Mesenchymal stem cell (in vitro differentiated cells and primary cell): ENCODE measurements around the gene NIM1K.

Experiments used
- DNase-seq: peaks from one replicate; pipeline ENCODE4 v3.0.0-alpha.2; 2013
- H2AFZ ChIP-seq: one replicate; pipeline ENCODE4 v1.6.1; 2013; ENCODE audit warnings: low read depth, mild to moderate bottlenecking, control low read depth, inconsistent platforms, low read length, moderate library complexity
- H2AK5ac ChIP-seq: 2 replicates; pipeline ENCODE4 v1.6.1; 2013; ENCODE audit warnings: low read length, moderate library complexity, mild to moderate bottlenecking, inconsistent platforms; ENCODE audit not compliant: severe bottlenecking
- H2BK120ac ChIP-seq: one replicate; pipeline ENCODE4 v1.6.1; 2013; ENCODE audit warnings: low read depth, mild to moderate bottlenecking, inconsistent platforms, low read length, moderate library complexity
- H2BK12ac ChIP-seq, 2 experiments: one replicate each; pipeline ENCODE4 v1.6.1; 2013; ENCODE audit warnings: inconsistent platforms in 2 of 2, low read length in 2 of 2, mild to moderate bottlenecking in 2 of 2, moderate library complexity in 2 of 2, control low read depth in 1 of 2
- H2BK15ac ChIP-seq: one replicate; pipeline ENCODE4 v1.6.1; 2013; ENCODE audit warnings: mild to moderate bottlenecking, low read depth, inconsistent platforms; ENCODE audit not compliant: poor library complexity, severe bottlenecking
- H2BK5ac ChIP-seq: 2 replicates; pipeline ENCODE4 v1.6.1; 2013; ENCODE audit warnings: low read depth, mild to moderate bottlenecking, low read length, control low read depth, inconsistent platforms; ENCODE audit not compliant: poor library complexity, severe bottlenecking
- H3K14ac ChIP-seq, 2 experiments: one replicate each; pipeline ENCODE4 v1.6.1; 2013; ENCODE audit warnings: inconsistent platforms in 2 of 2, low read length in 2 of 2, control low read depth in 1 of 2, mild to moderate bottlenecking in 1 of 2, moderate library complexity in 1 of 2
- H3K18ac ChIP-seq, 2 experiments: one replicate each; pipeline ENCODE4 v1.6.1; 2013; ENCODE audit warnings: inconsistent platforms in 2 of 2, low read length in 2 of 2, control low read depth in 1 of 2, low read depth in 1 of 2, mild to moderate bottlenecking in 1 of 2
- H3K23ac ChIP-seq, 2 experiments: one replicate each; pipeline ENCODE4 v1.6.1; 2013; ENCODE audit warnings: inconsistent platforms in 2 of 2, low read length in 2 of 2, mild to moderate bottlenecking in 2 of 2, moderate library complexity in 2 of 2, control low read depth in 1 of 2
- H3K27ac ChIP-seq: 2 replicates; pipeline ENCODE4 v1.5.1; 2013; ENCODE audit warnings: mild to moderate bottlenecking, moderate library complexity, low read length, control low read depth, inconsistent platforms; ENCODE audit not compliant: poor library complexity, severe bottlenecking
- H3K27me3 ChIP-seq, 2 experiments: 2 replicates each; pipeline versions ENCODE4 v1.6.1 to v1.7.0; 2013; ENCODE audit warnings: low read length in 2 of 2, mild to moderate bottlenecking in 2 of 2, moderate library complexity in 2 of 2, control low read depth in 1 of 2, inconsistent platforms in 1 of 2; ENCODE audit not compliant: control insufficient read depth in 1 of 2, insufficient read depth in 1 of 2
- H3K36me3 ChIP-seq, 2 experiments: 2 replicates each; pipeline versions ENCODE4 v1.6.1 to v1.7.0; 2013; ENCODE audit warnings: low read length in 2 of 2, control low read depth in 1 of 2, inconsistent platforms in 1 of 2, low read depth in 1 of 2, mild to moderate bottlenecking in 1 of 2; ENCODE audit not compliant: insufficient read depth in 2 of 2, control insufficient read depth in 1 of 2
- H3K4ac ChIP-seq, 2 experiments: one replicate each; pipeline ENCODE4 v1.6.1; 2013; ENCODE audit warnings: inconsistent platforms in 2 of 2, low read length in 2 of 2, mild to moderate bottlenecking in 2 of 2, moderate library complexity in 2 of 2, control low read depth in 1 of 2, low read depth in 1 of 2
- H3K4me1 ChIP-seq: 2 replicates; pipeline ENCODE4 v1.6.1; 2013; ENCODE audit warnings: low read depth, low read length, control low read depth; ENCODE audit not compliant: control insufficient read depth, insufficient read depth
- H3K4me2 ChIP-seq: 2 replicates; pipeline ENCODE4 v1.6.1; 2013; ENCODE audit warnings: low read length, mild to moderate bottlenecking, inconsistent platforms; ENCODE audit not compliant: poor library complexity, severe bottlenecking
- H3K4me3 ChIP-seq, 2 experiments: 2 replicates each; pipeline versions ENCODE4 v1.5.1 to v1.7.0; 2013; ENCODE audit warnings: low read length in 2 of 2, mild to moderate bottlenecking in 2 of 2, control low read depth in 1 of 2, low read depth in 1 of 2; ENCODE audit not compliant: insufficient read depth in 1 of 2
- H3K79me1 ChIP-seq: replicated peaks from 2 replicates; pipeline ENCODE4 v1.6.1; 2013; ENCODE audit warnings: mild to moderate bottlenecking, control low read depth, low read length, inconsistent platforms; ENCODE audit not compliant: poor library complexity, severe bottlenecking
- H3K9ac ChIP-seq: 2 replicates; pipeline ENCODE4 v1.7.0; 2013; ENCODE audit warnings: mild to moderate bottlenecking, low read length, moderate library complexity
- H3K9me3 ChIP-seq: 2 replicates; pipeline ENCODE4 v1.7.0; 2013; ENCODE audit warnings: mild to moderate bottlenecking, low read length; ENCODE audit not compliant: control insufficient read depth
- H4K8ac ChIP-seq: one replicate; pipeline ENCODE4 v1.6.1; 2013; ENCODE audit warnings: inconsistent platforms, mild to moderate bottlenecking, low read length, moderate library complexity
- H4K91ac ChIP-seq: one replicate; pipeline ENCODE4 v1.6.1; 2013; ENCODE audit warnings: mild to moderate bottlenecking, low read length, inconsistent platforms
- WGBS: methylation state at CpG from one replicate; pipeline ENCODE4 v1.1.7; 2013; ENCODE audit warnings: mixed read lengths; 5-methylcytosine and 5-hydroxymethylcytosine counted together

Gene NIM1K

DNA sequence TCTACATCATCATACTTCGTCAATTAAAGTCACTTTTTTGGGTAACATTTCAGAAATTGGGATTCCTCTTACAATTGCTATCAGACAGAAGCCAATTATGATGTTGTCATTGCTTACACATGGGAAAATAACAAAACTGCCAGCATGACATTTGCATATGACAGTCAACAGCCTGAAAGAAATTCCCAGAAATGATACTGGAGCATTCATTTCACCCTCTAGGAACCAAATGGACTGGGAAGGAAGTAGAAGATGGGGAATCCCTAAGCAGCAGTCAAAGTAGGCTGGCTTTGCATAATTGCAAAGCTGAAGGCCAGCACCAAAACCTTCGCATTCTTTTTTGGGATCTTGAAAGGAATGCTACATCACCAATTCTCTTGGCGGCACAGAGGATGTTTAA is 110.5 kb downstream of the NIM1K start:
- no peak overlapping the region for H3K4me2 ChIP-seq
- H3K4me3 ChIP-seq: no peak overlapping the region
- peaks cover 4 to 73% of the 10 kb centered on the region in 2 experiments for H3K36me3 ChIP-seq
- H4K8ac ChIP-seq: no peak overlapping the region
- no peaks in the 10 kb centered on the region for H3K27me3 ChIP-seq
- no peak overlapping the region for H2BK15ac ChIP-seq
- no peak overlapping the region for H3K23ac ChIP-seq
- H3K27ac ChIP-seq: no peak overlapping the region
- no peak overlapping the region for H2AFZ ChIP-seq
- H3K4me1 ChIP-seq: no peaks in the 10 kb centered on the region
- H2BK5ac ChIP-seq: no peak overlapping the region
- peaks cover 3% of the 10 kb centered on the region for H3K79me1 ChIP-seq
- H3K9ac ChIP-seq: no peak overlapping the region
- no peak overlapping the region for H4K91ac ChIP-seq
- H2BK12ac ChIP-seq: no peak overlapping the region
- H2AK5ac ChIP-seq: no peak overlapping the region
- no peaks in the 10 kb centered on the region for H3K9me3 ChIP-seq
- H2BK120ac ChIP-seq: no peak overlapping the region
- WGBS: 97% methylated on average over 3 of the region's 3 CpGs
- H3K14ac ChIP-seq: no peak overlapping the region
- H3K4ac ChIP-seq: no peak overlapping the region
- no peak for DNase-seq
- peak overlapping the region in 1 of 2 experiments; percentile 33 for H3K18ac ChIP-seq

DNA sequence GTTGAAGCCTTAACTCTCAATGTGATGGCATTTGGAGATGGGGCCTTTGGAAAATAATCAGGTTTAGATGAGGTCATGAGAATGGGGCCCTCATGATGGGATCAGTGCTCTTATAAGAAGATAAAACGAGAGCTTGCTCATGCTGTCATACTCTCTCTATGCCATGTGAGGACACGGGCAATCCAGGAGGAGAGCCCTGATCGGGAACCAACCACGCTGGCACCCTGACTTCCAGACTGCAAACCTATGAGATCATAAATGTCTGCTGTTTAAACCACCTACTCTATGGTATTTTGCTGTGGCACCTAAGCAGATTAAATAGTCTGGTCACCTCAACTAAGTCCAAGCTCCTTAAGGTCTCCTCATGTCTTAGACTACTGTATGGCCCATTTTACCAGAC is 111.2 kb downstream of the NIM1K start:
- Histone ChIP-seq H4K91ac (no peak overlapping the region), H3K27me3 (no peaks in the 10 kb centered on the region), H2BK12ac (no peak overlapping the region), H3K27ac (no peak overlapping the region), H3K4ac (no peak overlapping the region), H2BK120ac (no peak overlapping the region), H3K4me3 (no peak overlapping the region), H2BK5ac (no peak overlapping the region), H3K14ac (no peak overlapping the region), H3K79me1 (peaks cover 2% of the 10 kb centered on the region), H3K9me3 (no peaks in the 10 kb centered on the region), H3K23ac (no peak overlapping the region), H4K8ac (no peak overlapping the region), H3K4me1 (no peaks in the 10 kb centered on the region), H3K9ac (no peak overlapping the region), H3K18ac (no peak overlapping the region), H2BK15ac (no peak overlapping the region), H3K4me2 (no peak overlapping the region), H2AK5ac (no peak overlapping the region), H2AFZ (no peak overlapping the region), H3K36me3 (peaks cover 3 to 71% of the 10 kb centered on the region in 2 experiments)
- 91% methylated on average over 4 of the region's 4 CpGs for WGBS
- no peak for DNase-seq

DNA sequence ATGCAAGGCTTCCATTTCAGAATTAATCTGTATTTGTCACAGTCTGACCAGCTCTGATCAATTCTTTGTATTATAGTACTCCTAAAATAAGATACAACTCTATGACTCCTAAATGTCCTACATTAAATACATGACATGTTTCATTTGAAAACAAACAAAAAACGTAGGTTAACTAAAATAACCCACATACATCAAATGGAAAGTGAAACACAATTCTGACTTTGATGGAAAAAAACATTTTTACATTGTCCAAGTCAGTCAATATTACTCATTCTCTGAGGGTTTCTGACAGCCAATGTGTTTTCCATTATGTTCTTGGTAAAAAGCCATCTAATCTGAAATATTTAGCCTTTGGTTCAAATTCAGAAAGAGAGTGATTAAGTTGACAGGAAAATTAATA is 112.5 kb downstream of the NIM1K start:
- Histone ChIP-seq H3K23ac (no peak overlapping the region), H4K8ac (no peak overlapping the region), H2BK15ac (no peak overlapping the region), H3K4ac (no peak overlapping the region), H3K9ac (peak overlapping the region; percentile 69), H2AK5ac (no peak overlapping the region), H3K36me3 (peaks cover 3 to 67% of the 10 kb centered on the region in 2 experiments), H2BK5ac (no peak overlapping the region), H3K14ac (no peak overlapping the region), H2AFZ (no peak overlapping the region), H2BK120ac (no peak overlapping the region), H3K18ac (no peak overlapping the region), H3K27ac (no peak overlapping the region), H3K4me1 (peaks cover 4% of the 10 kb centered on the region), H2BK12ac (no peak overlapping the region), H4K91ac (no peak overlapping the region), H3K27me3 (no peaks in the 10 kb centered on the region), H3K79me1 (no peaks in the 10 kb centered on the region), H3K4me2 (no peak overlapping the region), H3K4me3 (peak overlapping the region in 1 of 2 experiments; percentile 62), H3K9me3 (no peaks in the 10 kb centered on the region)
- DNase-seq: no peak
- WGBS: 88% methylated on average over 1 of the region's 1 CpG

DNA sequence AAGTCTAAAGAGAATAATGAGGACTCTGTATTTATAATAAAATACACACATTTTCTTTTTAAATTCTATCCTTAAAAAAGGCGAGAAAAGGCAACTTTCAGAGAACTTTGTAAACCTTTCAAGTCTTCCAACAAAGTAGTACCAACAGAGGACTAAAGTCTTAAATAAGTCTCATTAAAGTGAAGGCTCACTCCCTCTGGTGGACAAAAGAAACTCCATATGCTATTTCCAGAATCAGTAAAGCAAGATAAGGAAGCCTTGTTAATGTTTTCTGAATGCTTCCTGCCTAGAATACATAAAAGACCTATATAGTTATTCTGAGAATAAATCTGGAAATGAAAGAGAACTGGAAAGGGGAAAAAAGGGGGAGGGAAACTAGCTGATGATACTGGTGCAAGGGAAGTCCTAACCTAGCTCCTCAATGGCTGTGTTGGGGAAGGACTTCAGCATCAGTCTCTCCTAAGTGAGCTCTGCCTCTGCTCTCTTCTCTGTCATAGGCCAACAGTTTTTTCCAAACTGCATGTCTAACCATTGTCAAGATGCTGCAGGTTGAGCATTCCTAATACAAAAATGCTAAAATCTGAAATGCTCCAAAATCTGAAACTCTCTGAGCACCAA is 114.0 kb downstream of the NIM1K start:
- H4K8ac ChIP-seq: no peak overlapping the region
- no peak overlapping the region for H2BK12ac ChIP-seq
- no peak overlapping the region for H3K18ac ChIP-seq
- peak; percentile 75 for DNase-seq
- no peak overlapping the region for H4K91ac ChIP-seq
- H3K79me1 ChIP-seq: no peaks in the 10 kb centered on the region
- 100% methylated on average over 1 of the region's 1 CpG for WGBS
- H2BK5ac ChIP-seq: no peak overlapping the region
- no peaks in the 10 kb centered on the region for H3K27me3 ChIP-seq
- H3K27ac ChIP-seq: peak overlapping the region; percentile 17
- no peak overlapping the region for H2BK15ac ChIP-seq
- no peak overlapping the region for H3K4me2 ChIP-seq
- H3K4me3 ChIP-seq: no peak overlapping the region
- H2AFZ ChIP-seq: no peak overlapping the region
- no peak overlapping the region for H2BK120ac ChIP-seq
- no peaks in the 10 kb centered on the region for H3K9me3 ChIP-seq
- H3K4me1 ChIP-seq: peaks cover 5% of the 10 kb centered on the region
- no peak overlapping the region for H3K23ac ChIP-seq
- peaks cover 0 to 66% of the 10 kb centered on the region in 2 experiments for H3K36me3 ChIP-seq
- H3K9ac ChIP-seq: peak overlapping the region; percentile 15
- no peak overlapping the region for H2AK5ac ChIP-seq
- H3K14ac ChIP-seq: no peak overlapping the region
- H3K4ac ChIP-seq: no peak overlapping the region
